GM19023 (cell line): Measurements from ENCODE around the gene RPA4.
"Not testable (repeated sequence)": the region's sequence is repeated elsewhere in the genome, so short reads cannot be mapped to it uniquely, and the experiment has no call there.

Experiments used
- ATAC-seq: cut with Tn5 transposase; IDR thresholded peaks from one replicate; pipeline ENCODE4 v1.9.1; 2021; ENCODE audit warnings: mild to moderate bottlenecking, moderate library complexity; ENCODE audit not compliant: unreplicated experiment

Gene RPA4, protein sequence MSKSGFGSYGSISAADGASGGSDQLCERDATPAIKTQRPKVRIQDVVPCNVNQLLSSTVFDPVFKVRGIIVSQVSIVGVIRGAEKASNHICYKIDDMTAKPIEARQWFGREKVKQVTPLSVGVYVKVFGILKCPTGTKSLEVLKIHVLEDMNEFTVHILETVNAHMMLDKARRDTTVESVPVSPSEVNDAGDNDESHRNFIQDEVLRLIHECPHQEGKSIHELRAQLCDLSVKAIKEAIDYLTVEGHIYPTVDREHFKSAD

DNA sequence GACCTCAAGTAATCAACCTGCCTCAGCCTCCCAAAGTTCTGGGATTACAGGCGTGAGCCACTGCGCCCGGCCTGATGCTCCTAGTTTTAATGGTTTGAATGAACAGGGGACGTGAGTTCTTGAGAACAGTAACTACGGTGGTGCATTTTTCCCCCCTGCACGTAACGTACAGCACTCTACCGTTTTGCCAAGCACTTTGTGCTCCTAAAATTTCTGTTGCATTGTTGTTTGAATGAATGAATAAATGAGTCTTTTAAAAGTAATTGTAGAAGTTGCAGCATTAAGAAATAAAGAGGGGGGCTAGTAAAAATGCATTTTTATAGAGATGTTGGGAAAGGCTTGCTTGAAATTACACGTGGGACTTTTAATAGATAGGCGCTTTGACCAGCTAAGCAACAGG, at the start of gene RPA4:
TSS of gene RPA4 (plus strand) at position 301 of the 400 bp plus-strand sequence. CDS start 403 bp downstream, outside the sequence.
- ATAC-seq = no peak

DNA sequence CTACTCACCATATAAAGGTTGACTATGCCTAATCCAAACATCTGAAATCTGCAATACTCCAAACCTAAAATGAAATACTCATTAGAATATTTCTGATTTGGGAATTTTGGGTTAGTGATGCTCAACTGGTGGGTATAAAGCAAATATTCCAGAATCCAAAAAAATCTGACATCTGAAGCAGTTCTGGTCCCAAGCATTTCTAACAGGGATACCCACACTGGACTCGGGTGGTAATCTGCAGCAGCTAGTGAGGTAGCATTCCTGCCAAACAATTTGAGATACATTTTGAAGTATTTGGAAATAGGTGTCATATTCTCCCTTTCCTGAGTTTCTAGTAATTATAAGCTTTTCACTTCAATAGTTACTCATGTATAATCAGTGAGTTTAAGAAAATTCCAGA, 49.6 kb upstream of the RPA4 start:
- ATAC-seq = no peak

DNA sequence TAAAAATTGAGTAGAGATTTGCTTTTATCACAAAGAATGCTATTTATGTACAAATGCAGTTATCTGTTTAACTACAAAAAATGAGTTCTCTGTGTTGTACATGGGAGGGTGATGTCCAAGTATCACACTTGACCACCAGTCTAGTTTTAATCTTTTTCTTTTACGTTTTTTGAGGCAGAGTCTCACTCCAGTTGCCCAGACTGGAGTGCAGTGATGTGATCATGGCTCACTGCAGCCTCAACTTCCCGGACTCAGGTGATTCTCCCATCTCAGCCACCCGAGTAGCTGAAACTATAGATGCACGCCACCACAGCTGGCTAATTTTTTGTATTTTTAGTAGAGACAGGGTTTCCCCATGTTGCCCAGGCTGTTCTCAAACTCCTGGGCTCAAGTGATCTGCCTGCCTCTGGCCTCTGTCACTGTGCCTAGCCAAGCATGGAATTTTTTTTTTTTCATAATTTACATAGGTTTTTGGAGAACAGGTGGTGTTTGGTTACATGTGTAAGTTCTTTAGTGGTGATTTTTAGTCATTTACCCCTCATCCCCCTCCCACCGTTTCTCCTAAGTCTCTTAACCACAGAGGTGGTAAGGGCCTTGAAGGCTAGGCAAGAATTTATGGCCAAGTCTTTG, 47.9 kb upstream of the RPA4 start:
- ATAC-seq = peak; percentile 83

DNA sequence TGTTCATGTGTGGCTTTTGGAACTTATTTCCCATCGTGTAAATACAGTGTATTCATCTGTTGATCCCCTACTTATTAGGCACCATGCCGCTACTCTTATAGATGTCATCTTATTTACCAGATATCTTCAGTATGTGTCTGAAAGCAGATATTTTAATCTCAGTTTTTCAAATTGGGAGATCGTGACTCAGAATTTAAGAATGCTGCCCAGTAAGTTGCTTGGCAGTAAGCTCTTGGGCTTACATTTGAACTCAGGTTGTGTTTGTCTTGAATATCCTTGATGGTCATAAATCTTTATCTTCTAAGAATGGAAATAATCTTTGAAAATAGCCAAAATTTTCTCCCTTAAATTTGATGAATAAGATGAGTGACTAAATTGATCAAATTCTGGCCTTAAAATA, 45.9 kb upstream of the RPA4 start:
- ATAC-seq = no peak

DNA sequence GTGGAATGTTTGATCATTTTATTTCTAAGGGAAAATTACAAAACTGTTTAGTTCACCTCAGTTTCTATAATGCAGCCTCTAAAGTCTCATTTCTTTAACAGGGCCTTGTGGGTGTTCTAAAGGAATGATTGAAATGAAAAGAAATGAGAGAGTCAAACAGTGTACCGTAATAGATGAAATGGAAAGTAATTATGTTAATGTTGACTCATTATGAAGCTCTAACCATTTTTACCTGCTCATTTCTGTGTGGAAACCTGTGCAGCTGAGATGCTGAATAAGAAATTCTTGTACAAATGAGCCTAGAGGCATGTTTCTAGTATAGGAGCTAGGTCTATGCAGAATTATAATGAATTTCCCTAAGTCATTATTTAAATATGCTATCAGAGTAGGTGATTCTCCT, 45.2 kb upstream of the RPA4 start:
- ATAC-seq = no peak

DNA sequence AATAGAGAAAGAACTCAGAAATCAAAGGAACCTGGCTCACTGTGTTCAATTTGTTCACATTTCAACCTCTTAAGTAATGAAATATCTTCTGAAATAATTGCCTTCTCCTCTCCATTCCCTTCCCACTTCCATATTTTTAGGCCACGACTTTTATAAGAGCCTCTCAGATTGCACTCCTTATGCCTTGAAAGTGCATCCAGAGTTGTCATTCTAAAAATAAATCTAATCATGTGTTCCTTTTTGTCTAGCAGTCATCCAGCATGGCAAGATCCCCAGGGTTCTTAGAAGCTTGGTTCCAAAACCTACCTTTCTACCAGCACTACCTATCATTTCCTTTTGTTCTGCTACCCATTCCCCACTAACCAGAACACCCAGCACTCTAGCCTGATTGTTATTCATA, 42.4 kb upstream of the RPA4 start:
- ATAC-seq = no peak

DNA sequence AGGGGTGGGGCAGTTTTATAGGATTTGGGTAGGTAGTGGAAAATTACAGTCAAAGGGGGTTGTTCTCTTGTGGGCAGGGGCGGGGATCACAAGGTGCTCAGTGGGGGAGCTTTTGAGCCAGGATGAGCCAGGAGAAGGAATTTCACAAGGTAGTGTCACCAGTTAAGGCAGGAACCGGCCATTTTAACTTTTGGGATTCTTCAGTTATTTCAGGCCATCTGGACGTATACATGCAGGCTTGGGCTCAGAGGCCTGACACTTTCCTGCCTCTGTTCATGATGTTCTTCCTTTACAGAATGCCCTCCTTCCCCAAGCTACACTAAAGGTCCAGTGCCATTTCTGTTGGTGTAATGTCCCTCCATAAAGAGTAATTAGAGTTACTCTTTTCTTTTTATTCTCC, 41.8 kb upstream of the RPA4 start:
- not testable (repeated sequence) for ATAC-seq

DNA sequence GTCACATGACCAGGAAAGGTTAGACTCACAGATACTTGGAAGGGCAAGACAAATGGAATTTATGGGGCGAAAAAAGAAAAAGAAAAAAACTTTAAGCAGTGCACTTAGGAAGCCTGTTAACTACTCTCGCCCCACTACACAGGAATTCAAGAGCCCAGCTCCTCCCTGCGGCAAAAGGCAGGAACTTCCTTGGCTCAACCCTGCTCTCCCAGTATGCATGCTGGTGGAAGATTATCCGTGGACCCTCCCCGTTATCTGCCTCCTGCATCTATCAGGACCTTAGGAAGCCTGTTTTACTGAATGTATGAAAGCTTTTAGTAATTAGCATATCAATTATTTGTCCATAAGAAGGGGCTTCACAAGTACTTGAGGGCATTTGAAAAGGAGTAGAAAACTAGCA, 40.1 kb upstream of the RPA4 start:
- ATAC-seq = no peak

DNA sequence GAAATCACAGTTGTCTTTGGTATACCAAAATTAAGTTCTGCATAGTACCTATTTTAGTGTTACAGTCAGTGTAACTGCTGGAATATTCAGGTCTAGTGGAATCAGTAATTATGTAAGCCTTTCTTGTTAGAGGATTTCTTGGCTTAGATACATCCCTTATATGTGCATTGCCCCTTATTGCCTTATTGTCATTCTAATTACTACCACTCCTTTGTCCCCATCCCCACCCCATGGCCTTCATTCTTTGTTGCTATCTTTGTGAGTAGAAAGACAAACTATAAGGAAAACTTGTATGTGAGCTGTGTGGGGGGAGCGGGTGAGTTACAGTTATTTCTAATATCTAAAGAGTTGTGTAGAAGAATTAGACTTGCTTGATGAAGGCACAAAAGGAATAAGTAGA, 36.9 kb upstream of the RPA4 start:
- ATAC-seq = no peak

DNA sequence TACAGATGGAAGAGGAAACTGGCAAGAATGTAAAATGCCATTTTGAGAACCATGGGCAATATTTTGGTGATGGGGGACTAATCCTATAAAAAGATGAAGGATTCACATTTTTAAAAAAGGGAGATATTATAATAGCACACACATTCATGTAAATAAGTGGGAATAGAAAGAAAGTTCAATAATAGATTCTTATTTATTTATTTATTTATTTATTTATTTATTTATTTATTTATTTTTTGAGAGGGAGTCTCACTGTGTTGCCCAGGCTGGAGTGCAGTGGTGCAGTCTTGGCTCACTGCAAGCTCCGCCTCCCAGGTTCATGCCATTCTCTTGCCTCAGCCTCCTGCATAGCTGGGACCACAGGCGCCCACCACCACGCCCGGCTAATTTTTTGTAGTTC, 24.3 kb upstream of the RPA4 start:
- not testable (repeated sequence) for ATAC-seq

DNA sequence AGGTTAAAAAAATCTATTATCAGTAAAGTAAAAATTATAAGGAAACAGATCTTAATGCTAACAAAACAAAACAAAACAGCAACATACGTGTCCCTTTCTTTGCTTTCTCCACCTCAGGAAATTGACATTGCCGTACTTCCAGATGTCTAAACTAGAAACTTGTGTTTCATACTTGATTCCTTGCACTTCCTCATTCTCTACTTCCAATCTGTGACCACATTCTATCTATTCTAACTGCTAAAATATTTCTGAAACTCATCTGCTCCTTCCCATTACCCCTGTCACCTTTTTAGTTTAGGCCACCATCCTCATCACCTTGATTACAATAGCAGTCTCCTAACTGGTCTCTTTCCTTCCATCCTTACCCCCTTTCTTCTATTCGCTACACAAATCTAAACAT, 22.5 kb upstream of the RPA4 start:
- no peak for ATAC-seq

DNA sequence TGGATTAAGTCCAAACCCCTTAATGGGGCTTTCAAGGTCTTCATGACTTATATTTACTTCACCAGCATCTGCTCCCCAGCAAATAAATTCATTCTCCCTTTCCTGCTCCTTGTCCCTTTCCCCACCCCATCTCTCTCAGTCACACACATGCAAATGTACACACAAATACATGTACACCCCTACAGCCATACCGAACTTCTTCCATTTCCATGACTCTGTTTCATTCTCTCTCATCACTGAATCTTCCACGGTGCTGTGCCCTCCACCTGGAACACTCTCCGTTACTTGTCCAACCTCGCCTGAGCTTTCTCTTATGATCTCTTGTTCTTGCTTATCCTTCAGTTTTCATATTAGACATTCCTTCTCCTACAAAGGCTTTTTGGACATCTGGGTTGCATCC, 22.0 kb upstream of the RPA4 start:
- ATAC-seq = no peak

DNA sequence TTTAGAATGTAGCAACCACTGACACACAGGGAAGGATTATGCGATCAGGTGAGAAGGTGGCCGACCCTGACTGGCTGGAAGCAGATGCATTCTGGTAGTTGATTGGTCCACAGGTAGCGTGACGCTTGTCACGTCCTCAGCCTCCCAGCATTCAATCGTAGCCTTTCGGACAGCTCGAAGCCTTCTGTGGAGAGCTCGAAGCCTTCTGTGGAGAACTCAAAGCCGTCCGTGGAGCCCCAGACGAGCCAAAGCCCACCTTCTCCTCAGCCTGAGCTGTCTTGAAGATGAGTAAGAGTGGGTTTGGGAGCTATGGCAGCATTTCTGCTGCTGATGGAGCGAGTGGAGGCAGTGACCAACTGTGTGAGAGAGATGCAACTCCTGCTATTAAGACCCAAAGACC, 319 bp downstream of the RPA4 start:
- no peak for ATAC-seq

DNA sequence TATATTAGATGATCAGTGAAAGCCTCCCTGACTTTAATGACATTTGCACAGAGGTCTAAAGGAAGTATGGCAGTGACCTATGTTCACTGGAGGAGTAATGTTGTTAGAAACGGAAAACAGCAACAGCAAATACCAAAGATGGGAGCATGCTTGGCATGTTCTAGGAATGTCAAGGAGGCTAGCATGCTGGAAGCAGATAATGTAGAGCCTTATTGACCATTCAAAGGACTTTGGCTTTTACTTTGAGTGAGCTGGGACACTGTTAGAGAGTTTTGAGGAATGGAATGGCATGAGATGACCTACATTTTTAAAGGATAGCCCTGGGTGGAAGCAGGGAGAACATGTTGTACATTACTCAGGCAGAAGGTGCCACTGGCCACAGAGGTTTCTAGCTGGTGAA, 6.0 kb downstream of the RPA4 start:
- no peak for ATAC-seq

DNA sequence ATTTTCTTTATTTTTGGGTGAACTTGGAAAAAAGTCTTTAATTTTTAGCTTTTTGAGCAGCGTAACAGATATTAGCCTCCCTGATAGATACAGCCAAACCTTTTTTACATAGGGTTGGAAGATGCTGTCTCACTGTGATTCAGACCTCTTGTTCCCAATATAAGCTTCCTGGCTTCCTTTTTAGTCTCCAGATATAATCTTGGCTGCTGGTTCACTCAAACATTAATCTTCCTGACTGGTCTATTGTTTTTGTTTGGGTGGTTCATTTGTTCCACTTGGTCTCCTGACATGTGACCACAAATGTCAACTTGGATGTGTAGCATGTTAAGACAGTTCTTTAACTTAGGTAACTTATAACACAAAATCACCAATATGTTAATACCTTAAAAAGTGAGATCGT, 23.0 kb downstream of the RPA4 start:
- no peak for ATAC-seq

DNA sequence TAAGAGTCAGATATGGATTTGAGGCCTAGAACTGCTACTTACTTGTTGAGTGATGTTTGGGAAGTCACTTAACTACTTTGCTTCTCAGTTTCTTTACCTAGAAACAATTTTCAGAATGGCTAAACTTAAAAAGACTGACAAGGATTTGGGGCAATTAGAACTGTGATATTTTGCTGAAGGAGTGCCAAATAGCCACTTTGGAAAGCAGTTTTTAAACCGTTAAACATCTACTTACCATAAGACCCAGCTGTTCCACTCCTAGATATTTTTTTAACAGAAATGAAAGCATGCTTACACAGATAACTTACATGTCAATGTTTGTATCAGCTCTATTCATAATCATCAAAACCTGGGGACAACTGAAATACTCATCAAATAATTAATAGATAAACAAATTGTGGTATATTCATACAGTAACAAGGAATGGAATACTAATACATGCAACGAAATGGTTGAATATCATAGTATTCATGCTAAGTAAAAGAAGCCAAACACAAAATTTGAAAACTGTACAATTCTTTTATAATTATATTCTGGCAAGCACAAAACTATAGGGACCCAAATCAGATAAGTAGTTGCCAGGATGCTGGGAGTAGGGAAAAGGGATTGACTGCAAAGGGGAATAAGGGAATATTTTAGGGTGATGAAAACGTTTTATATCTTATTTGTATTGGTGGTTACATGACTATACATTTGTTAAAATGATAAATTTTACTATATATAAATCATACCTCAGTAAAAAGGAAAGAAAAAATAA, 24.0 kb downstream of the RPA4 start:
- no peak for ATAC-seq

DNA sequence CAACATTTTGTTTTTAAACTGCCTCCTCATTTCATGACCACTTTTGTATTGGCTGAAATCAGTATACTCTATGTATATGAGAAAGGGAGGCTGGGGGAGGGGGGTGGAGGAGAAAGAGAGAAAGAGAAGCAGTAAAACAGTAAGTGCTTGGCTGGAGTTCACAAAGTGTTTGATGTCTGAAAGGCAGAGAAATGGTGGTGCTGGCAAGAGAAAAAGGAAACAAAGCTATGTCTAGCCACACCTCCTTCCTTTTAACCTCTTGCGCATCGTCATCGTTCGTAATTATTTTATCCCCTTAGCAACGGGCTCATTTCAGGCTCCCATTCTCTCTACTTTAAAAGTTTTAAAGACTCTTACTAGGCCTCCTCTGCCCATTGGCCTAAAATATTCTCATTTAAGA, 25.6 kb downstream of the RPA4 start:
- no peak for ATAC-seq

DNA sequence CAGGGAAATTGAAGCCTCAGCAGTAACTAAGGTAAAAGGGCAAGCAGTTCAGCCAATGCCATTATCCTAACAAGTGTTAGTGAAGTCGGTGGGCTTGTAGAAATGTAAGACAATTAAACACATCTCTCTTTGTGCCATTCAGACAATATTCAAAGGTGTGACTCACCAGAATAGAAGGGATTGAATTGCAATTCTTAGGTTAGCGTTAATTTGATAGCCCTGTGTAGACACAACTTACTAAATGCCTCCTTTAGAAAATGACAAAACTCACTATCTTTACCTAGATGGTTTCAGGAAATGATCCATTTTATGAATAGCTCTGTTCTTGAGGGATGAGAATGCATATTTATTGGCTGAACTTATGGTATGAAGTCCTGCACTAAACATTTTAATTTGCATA, 35.2 kb downstream of the RPA4 start:
- ATAC-seq = no peak

DNA sequence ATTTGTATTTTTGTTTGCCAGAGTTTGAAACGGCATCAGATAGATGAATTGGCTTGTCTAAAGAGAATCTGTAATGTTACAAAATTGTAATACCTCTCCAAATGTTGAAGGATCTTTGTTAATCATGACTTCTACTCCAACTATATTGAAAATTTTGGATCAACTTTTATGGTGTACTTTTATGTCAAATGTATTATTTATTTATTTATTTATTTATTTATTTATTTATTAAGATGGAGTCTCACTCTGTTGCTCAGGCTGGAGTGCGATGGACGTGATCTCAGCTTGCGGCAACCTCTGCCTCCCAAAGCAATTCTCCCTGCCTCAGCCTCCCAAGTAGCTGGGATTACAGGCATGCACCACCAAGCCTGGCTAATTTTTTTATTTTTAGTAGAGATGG, 36.0 kb downstream of the RPA4 start:
- no peak for ATAC-seq

DNA sequence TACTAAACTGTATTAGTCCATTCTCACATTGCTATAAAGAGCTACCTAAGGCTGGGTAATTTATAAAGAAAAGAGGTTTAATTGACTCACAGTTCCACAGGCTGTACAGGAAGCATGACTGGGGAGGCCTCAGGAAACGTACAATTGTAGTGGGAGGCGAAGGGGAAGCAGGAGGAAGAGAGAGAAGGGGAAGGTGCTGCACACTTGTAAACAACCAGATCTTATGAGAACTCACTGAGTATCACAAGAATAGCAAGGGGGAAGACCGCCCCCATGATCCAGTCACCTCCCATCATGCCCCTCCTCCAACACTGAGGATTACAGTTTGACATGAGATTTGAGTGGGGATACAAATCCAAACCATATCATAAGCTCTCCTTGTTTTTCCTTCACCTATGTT, 40.9 kb downstream of the RPA4 start:
- no peak for ATAC-seq

DNA sequence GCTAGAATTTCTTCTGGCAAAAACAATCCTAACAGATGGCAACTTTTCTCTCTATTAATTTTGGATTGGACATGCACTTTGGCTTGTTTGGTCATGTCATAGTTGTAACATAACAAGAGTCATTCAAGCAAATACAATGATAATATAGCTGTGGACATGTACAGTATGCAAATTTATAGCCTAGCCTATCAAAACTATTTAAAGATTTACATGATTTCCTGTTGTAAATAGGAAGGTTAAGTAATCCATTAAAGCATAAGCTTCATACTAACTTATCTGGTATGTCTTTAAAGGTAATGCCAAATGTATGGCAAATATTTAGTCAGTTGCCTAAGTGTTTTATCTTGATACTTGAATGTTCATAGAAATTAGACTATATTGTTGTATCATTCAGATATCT, 45.3 kb downstream of the RPA4 start:
- no peak for ATAC-seq
